Tibial nerve (tissue), 4 donors: ENCODE results near the gene BPIFB3. TPM values are rescaled to one million over a fixed set of nuclear protein-coding genes. Genes with fewer than 3 reads are reported as not detected.

Experiments
- DNase-seq, 2 donors: peaks; one replicate each; pipeline ENCODE4 v3.0.0-alpha.2; 2019; ENCODE audit warnings: low spot score in 2 of 2
- H3K27ac ChIP-seq, 4 donors: fragments of 200-600 bp; sonication (generic) in 3 of 4; one replicate each; pipeline ENCODE4 v1.5.1; 2017 to 2019; ENCODE audit warnings: mild to moderate bottlenecking in 1 of 4
- H3K27me3 ChIP-seq, 2 donors: fragments of 200-600 bp; sonication (generic) in 1 of 2; one replicate each; pipeline versions ENCODE4 v1.5.1 to v1.6.0; 2017 to 2019
- H3K36me3 ChIP-seq, 3 donors: fragments of 200-600 bp; sonication (generic); one replicate each; pipeline ENCODE4 v1.5.1; 2018 to 2019
- H3K4me1 ChIP-seq, 4 donors: fragments of 200-600 bp; sonication (generic) in 3 of 4; one replicate each; pipeline ENCODE4 v1.5.1; 2017 to 2019
- H3K4me3 ChIP-seq, 4 donors: fragments of 200-600 bp; sonication (generic) in 3 of 4; one replicate each; pipeline ENCODE4 v1.5.1; 2017 to 2019; ENCODE audit warnings: mild to moderate bottlenecking in 1 of 4, moderate library complexity in 1 of 4
- H3K9me3 ChIP-seq, 4 donors: fragments of 200-600 bp; sonication (generic) in 3 of 4; one replicate each; pipeline ENCODE4 v1.5.1; 2017 to 2019
- EP300 ChIP-seq, 2 donors: sonication (generic); formaldehyde crosslinking; IDR thresholded peaks; one replicate each; pipeline ENCODE4 v1.6.1; 2017; ENCODE audit warnings: antibody characterized with exemption in 2 of 2, mild to moderate bottlenecking in 1 of 2
- POLR2A ChIP-seq, 2 donors: fragments of 450-650 bp; IDR thresholded peaks; one replicate each; pipeline ENCODE4 v1.6.1; 2017; ENCODE audit warnings: antibody characterized with exemption in 2 of 2, mild to moderate bottlenecking in 2 of 2, moderate library complexity in 2 of 2
- WGBS, 2 donors: methylation state at CpG; one replicate each; pipeline ENCODE4 v1.1.5; 2018; 5-methylcytosine and 5-hydroxymethylcytosine counted together
- total RNA-seq, 4 donors: library from RNA; depleted of rRNA; stranded (reverse); fragments of >200 nt; gene quantifications; one replicate each; pipeline ENCODE4 v1.1.0, GENCODE V29; 2016
- TF ChIP-seq, protein P1 (sequence below), 5 experiments: fragments of 200-600 bp in 3 of 5; fragments of 450-650 bp in 2 of 5; sonication (generic) in 3 of 5; IDR thresholded peaks; one replicate each; pipeline ENCODE4 v1.5.1; 2016 to 2019; ENCODE audit warnings: antibody characterized with exemption in 5 of 5, mild to moderate bottlenecking in 3 of 5, moderate library complexity in 2 of 5

Gene BPIFB3
- total RNA-seq, 4 donors from 2014 or later = not detected

DNA sequence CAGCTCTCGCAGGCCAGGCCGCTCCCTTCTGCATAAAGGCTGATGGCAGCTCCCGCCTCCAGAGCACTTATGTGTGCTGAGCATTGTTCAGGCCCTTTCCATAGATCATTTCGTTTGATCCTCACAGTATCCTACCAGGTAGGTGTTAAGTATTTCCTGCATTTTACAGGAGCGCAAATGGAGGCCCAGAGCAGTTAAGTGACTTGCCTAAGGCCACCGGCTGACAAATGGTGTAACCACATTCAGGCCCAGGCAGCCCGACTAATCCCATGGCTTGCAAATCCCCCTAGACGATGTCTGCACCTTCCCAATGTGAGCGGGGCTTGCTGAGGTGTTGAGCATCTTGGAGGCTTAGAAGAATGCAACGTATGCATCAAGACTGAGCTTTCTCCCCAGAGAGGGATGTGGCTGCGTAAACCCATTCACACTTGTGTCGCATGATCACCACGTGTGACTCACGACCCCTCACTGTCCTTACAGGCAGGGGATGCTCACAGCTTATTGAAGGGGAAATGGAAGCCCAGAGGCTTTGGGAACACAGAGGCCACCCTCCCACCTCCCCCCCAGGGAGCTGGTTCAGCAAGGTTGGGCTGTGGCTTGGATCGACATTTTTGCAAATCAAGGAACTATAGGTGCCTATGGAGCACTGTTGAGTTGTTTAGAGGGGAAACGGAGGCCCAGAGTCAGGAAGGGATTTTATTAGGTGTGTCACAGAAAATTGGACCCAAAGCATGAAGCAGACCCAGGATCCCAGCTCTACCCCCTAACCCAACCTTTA is 39.2 kb upstream of the BPIFB3 start:
- H3K27me3 ChIP-seq = peaks cover 0 to 8% of the 10 kb centered on the region in 2 donors
- no peak overlapping the region for H3K4me3 ChIP-seq
- 62 to 63% methylated on average over 15 to 16 of the region's 16 CpGs for WGBS, 2 donors
- H3K4me1 ChIP-seq = no peaks in the 10 kb centered on the region
- TF ChIP-seq EP300 (IDR thresholded peaks at IDR 0.05) = no peak
- TF ChIP-seq, protein P1, sequence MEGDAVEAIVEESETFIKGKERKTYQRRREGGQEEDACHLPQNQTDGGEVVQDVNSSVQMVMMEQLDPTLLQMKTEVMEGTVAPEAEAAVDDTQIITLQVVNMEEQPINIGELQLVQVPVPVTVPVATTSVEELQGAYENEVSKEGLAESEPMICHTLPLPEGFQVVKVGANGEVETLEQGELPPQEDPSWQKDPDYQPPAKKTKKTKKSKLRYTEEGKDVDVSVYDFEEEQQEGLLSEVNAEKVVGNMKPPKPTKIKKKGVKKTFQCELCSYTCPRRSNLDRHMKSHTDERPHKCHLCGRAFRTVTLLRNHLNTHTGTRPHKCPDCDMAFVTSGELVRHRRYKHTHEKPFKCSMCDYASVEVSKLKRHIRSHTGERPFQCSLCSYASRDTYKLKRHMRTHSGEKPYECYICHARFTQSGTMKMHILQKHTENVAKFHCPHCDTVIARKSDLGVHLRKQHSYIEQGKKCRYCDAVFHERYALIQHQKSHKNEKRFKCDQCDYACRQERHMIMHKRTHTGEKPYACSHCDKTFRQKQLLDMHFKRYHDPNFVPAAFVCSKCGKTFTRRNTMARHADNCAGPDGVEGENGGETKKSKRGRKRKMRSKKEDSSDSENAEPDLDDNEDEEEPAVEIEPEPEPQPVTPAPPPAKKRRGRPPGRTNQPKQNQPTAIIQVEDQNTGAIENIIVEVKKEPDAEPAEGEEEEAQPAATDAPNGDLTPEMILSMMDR (IDR thresholded peaks at IDR 0.05) = no peak
- TF ChIP-seq POLR2A (IDR thresholded peaks at IDR 0.05) = no peak
- no peak for DNase-seq
- H3K36me3 ChIP-seq = no peaks in the 10 kb centered on the region
- no peaks in the 10 kb centered on the region for H3K9me3 ChIP-seq
- H3K27ac ChIP-seq = no peak overlapping the region

DNA sequence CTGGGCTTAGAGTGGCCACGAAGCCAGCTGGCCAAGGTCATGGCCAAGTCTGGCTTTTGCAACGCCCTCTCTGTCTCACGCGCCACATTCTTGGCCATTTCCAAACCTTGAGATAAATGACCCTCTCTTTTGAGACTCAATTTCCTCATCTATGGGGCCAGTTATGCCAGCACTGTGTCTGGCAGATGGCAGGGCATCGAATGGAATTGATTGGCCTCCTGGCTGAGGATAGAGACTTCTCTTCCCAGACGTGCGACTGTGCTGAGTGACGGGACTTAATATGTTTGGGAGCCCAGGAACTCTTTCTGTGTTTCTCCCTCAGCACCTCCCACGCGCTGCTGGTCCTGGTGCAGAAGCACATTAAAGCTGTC is 38.6 kb upstream of the BPIFB3 start:
- H3K9me3 ChIP-seq = no peaks in the 10 kb centered on the region
- H3K4me1 ChIP-seq = no peaks in the 10 kb centered on the region
- WGBS, 2 donors = 66 to 74% methylated on average over 10 of the region's 10 CpGs
- H3K4me3 ChIP-seq = no peak overlapping the region
- H3K27me3 ChIP-seq = peaks cover 0 to 8% of the 10 kb centered on the region in 2 donors
- no peak for DNase-seq
- TF ChIP-seq EP300 (IDR thresholded peaks at IDR 0.05) (no peak), POLR2A (IDR thresholded peaks at IDR 0.05) (no peak)
- TF ChIP-seq, protein P1 (IDR thresholded peaks at IDR 0.05) = no peak
- H3K36me3 ChIP-seq = no peaks in the 10 kb centered on the region
- H3K27ac ChIP-seq = no peak overlapping the region

DNA sequence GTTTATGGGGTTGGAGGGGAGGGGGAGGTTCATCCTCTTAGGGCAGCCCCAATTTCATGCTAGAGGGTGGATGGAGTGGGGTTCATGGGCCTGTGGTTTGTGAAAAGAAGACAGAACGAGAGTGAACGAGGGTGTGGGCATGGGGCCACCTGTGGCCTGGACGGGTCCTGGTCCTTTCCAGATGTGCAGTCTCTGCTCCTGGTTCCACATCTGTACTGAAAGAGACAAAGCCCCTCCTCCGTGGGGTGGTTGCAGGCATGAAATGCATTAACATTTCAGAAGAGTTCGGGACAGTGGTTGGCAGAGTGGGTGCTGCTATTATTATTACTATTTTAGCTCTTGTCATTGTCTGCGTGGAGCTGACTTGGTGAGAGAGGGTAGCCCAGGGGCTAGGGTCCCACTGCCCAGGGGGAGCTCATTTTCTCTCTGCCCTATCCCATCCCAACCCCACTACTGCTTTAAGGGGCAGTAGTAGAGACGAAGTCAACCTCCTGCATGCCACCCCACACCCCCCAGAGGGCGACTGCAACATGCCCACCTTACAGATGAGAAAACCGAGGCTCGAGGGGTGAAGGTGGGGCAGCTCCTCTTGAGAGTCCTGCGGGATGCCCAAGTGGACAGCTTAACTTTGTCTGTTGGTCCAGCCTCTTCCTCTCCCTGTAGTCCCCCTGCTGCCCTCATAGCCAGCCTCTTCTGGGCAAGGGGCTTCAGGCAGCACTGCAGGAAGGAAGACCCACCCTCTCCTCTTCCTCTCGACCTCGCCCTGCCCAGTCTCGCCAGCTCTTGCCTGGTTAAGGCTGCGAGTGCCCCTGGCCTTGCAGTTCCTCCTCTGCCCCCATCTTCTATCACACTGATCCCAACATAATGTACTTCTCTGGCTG is 37.8 kb upstream of the BPIFB3 start:
- TF ChIP-seq, protein P1 (IDR thresholded peaks at IDR 0.05) = no peak
- TF ChIP-seq EP300 (IDR thresholded peaks at IDR 0.05) (no peak), POLR2A (IDR thresholded peaks at IDR 0.05) (no peak)
- Histone ChIP-seq H3K27me3 (peaks cover 0 to 8% of the 10 kb centered on the region in 2 donors), H3K36me3 (no peaks in the 10 kb centered on the region), H3K4me1 (no peaks in the 10 kb centered on the region), H3K9me3 (no peaks in the 10 kb centered on the region), H3K27ac (no peak overlapping the region), H3K4me3 (no peak overlapping the region)
- DNase-seq = no peak
- 72 to 76% methylated on average over 14 to 15 of the region's 15 CpGs for WGBS, 2 donors

GRCh38 chr20:33016581-33017109 is 37.1 kb upstream of the BPIFB3 start:
- Histone ChIP-seq H3K4me3 (no peak overlapping the region), H3K4me1 (no peaks in the 10 kb centered on the region), H3K27ac (no peak overlapping the region), H3K36me3 (no peaks in the 10 kb centered on the region), H3K9me3 (no peaks in the 10 kb centered on the region), H3K27me3 (peaks cover 0 to 8% of the 10 kb centered on the region in 2 donors)
- 72 to 85% methylated on average over 7 of the region's 7 CpGs for WGBS, 2 donors
- DNase-seq = no peak
- TF ChIP-seq POLR2A (IDR thresholded peaks at IDR 0.05) (no peak), EP300 (IDR thresholded peaks at IDR 0.05) (no peak)
- TF ChIP-seq, protein P1 (IDR thresholded peaks at IDR 0.05) = no peak
